T-cell (primary cell): ENCODE data around the gene TP53INP2. TPM values are rescaled to one million over a fixed set of nuclear protein-coding genes. Genes with fewer than 3 reads are reported as not detected.

ENCODE experiments used
- ATAC-seq, 4 experiments: fragments of 200-7000 bp in 3 of 4; fragments of 150-1000 bp in 1 of 4; cut with Tn5 transposase; replicated peaks in 1 of 4; 1 replicate in 3 of 4; 2 replicates in 1 of 4; pipeline ENCODE4 v1.10.0; 2021; ENCODE audit warnings: moderate library complexity in 3 of 4, mild to moderate bottlenecking in 2 of 4, moderate number of reproducible peaks in 1 of 4
- CTCF ChIA-PET, 2 donors: fragments of 300-600 bp; sonication (Branson Sonifier 250); formaldehyde crosslinking; loops; one replicate each; lab custom pipeline; 2022; ENCODE audit warnings: antibody characterized with exemption in 2 of 2; lab: Charles Lee
- POLR2A ChIA-PET, 2 donors: fragments of 300-600 bp; sonication (Branson Sonifier 250); formaldehyde crosslinking; loops; one replicate each; lab custom pipeline; 2022; ENCODE audit warnings: antibody characterized with exemption in 2 of 2; lab: Charles Lee
- DNase-seq, 35 experiments: peaks; one replicate each; pipeline versions ENCODE4 v3.0.0 to v3.0.0-alpha.2; 2013 to 2023
- H3K27ac ChIP-seq: one replicate; pipeline ENCODE4 v1.5.1; 2013; ENCODE audit warnings: low read length
- H3K27me3 ChIP-seq, 2 experiments: replicated peaks in 1 of 2; 1 replicate in 1 of 2; 2 replicates in 1 of 2; pipeline versions ENCODE4 v1.6.1 to v1.7.0; 2013; ENCODE audit warnings: low read length in 1 of 2, mixed read lengths in 1 of 2; ENCODE audit not compliant: control insufficient read depth in 2 of 2, insufficient read depth in 2 of 2; ENCODE audit errors: extremely low read depth in 1 of 2
- H3K36me3 ChIP-seq, 2 donors: 1 replicate in 1 of 2; 2 replicates in 1 of 2; pipeline versions ENCODE4 v1.6.1 to v1.7.0; 2013; ENCODE audit warnings: low read length in 1 of 2; ENCODE audit not compliant: control insufficient read depth in 2 of 2, insufficient read depth in 1 of 2; ENCODE audit errors: extremely low read depth in 1 of 2
- H3K4me1 ChIP-seq, 2 experiments: 1 replicate in 1 of 2; 2 replicates in 1 of 2; pipeline versions ENCODE4 v1.6.1 to v1.7.0; 2013; ENCODE audit warnings: low read length in 2 of 2, mixed read lengths in 1 of 2; ENCODE audit not compliant: insufficient read depth in 2 of 2, control insufficient read depth in 1 of 2; ENCODE audit errors: extremely low read depth in 1 of 2
- H3K4me3 ChIP-seq, 2 donors: 1 replicate in 1 of 2; 2 replicates in 1 of 2; pipeline versions ENCODE4 v1.5.1 to v1.7.0; 2013; ENCODE audit warnings: mild to moderate bottlenecking in 2 of 2, low read length in 1 of 2, moderate library complexity in 1 of 2; ENCODE audit not compliant: control insufficient read depth in 1 of 2; ENCODE audit errors: extremely low read depth in 1 of 2
- H3K9me3 ChIP-seq: 2 replicates; pipeline ENCODE4 v1.7.0; 2013
- H3K27ac Mint-ChIP-seq, 2 donors: one replicate each; pipeline ENCODE4 v1.8.0; 2020 to 2021; ENCODE audit warnings: mild to moderate bottlenecking in 2 of 2, mixed read lengths in 2 of 2
- H3K27me3 Mint-ChIP-seq, 2 donors: one replicate each; pipeline ENCODE4 v1.8.0; 2021 to 2022; ENCODE audit warnings: mixed read lengths in 2 of 2
- H3K36me3 Mint-ChIP-seq: one replicate; pipeline ENCODE4 v1.8.0; 2021; ENCODE audit warnings: mixed read lengths
- H3K4me1 Mint-ChIP-seq, 3 donors: one replicate each; pipeline ENCODE4 v1.8.0; 2020 to 2022; ENCODE audit warnings: mixed read lengths in 3 of 3, mild to moderate bottlenecking in 1 of 3
- H3K4me3 Mint-ChIP-seq, 3 donors: one replicate each; pipeline ENCODE4 v1.8.0; 2020 to 2022; ENCODE audit warnings: mild to moderate bottlenecking in 3 of 3, mixed read lengths in 3 of 3, moderate library complexity in 3 of 3
- H3K9me3 Mint-ChIP-seq, 3 donors: one replicate each; pipeline ENCODE4 v1.8.0; 2020 to 2022; ENCODE audit warnings: mixed read lengths in 3 of 3
- WGBS: methylation state at CpG from one replicate; pipeline ENCODE4 v1.1.5; 2013; ENCODE audit warnings: missing lambda C conversion rate; ENCODE audit not compliant: insufficient coverage; 5-methylcytosine and 5-hydroxymethylcytosine counted together
- total RNA-seq, 35 experiments: library from RNA in 6 of 35; stranded (reverse) in 6 of 35; fragments of 120-200 nt in 1 of 35; gene quantifications; one replicate each; pipeline versions ENCODE4 v1.2.1 to v1.2.4 and lab custom pipeline; 2013 to 2026

Gene TP53INP2
- total RNA-seq, 5 donors from 2014 or later (not counting 1 experiment from before 2014, with no cell fraction given) = 1.3 to 56.7 (median 1.9) TPM

- Histone ChIP-seq H3K27me3 (no peaks in the 10 kb centered on the region), H3K36me3 (no peaks in the 10 kb centered on the region), H3K4me3 (no peak overlapping the region), H3K4me1 (no peaks in the 10 kb centered on the region), H3K9me3 (no peaks in the 10 kb centered on the region), H3K27ac (no peak overlapping the region)
- no peak for ATAC-seq
- POLR2A ChIA-PET = interaction anchor here in 1 of 2 donors (0.9 kb wide), 1 partner anchor 9 kb away, joined by 3 read pairs; no protein-coding TSS in a partner anchor
- no CpG with 5 or more reads among the region's 2 CpGs for WGBS
- Mint-ChIP-seq H3K27ac (peak overlapping the region in 1 of 2 donors; percentile 48), H3K36me3 (no peaks in the 10 kb centered on the region), H3K4me3 (no peak overlapping the region), H3K4me1 (no peaks in the 10 kb centered on the region), H3K9me3 (no peaks in the 10 kb centered on the region), H3K27me3 (no peaks in the 10 kb centered on the region)
- no peak for DNase-seq
- CTCF ChIA-PET = interaction anchor here in 1 of 2 donors (0.6 kb wide), 1 partner anchor 116 kb away, joined by 3 read pairs; no protein-coding TSS in a partner anchor
These were observed 14.7 kb upstream of the TP53INP2 start for GRCh38 chr20:34689486-34689885.

- DNase-seq (no peak), ATAC-seq (no peak)
- H3K27ac ChIP-seq = no peak overlapping the region
- no peak overlapping the region for H3K4me3 ChIP-seq
- Mint-ChIP-seq H3K27me3 (no peaks in the 10 kb centered on the region), H3K4me1 (no peaks in the 10 kb centered on the region), H3K27ac (no peak overlapping the region), H3K36me3 (no peaks in the 10 kb centered on the region), H3K9me3 (no peaks in the 10 kb centered on the region), H3K4me3 (no peak overlapping the region)
- no peaks in the 10 kb centered on the region for H3K4me1 ChIP-seq
- H3K9me3 ChIP-seq = no peaks in the 10 kb centered on the region
- CTCF ChIA-PET = no interaction called here
- no peaks in the 10 kb centered on the region for H3K36me3 ChIP-seq
- POLR2A ChIA-PET = no interaction called here
- no peaks in the 10 kb centered on the region for H3K27me3 ChIP-seq
- WGBS = 100% methylated on average over 1 of the region's 3 CpGs
These were observed 12.3 kb upstream of the TP53INP2 start for GRCh38 chr20:34691838-34692237.

GRCh38 chr20:34693414-34693813 is 10.7 kb upstream of the TP53INP2 start:
- H3K9me3 ChIP-seq = no peaks in the 10 kb centered on the region
- Mint-ChIP-seq H3K27ac (no peak overlapping the region), H3K27me3 (no peaks in the 10 kb centered on the region), H3K4me3 (no peak overlapping the region), H3K9me3 (no peaks in the 10 kb centered on the region), H3K4me1 (no peaks in the 10 kb centered on the region), H3K36me3 (no peaks in the 10 kb centered on the region)
- no peak overlapping the region for H3K4me3 ChIP-seq
- ChIA-PET CTCF (interaction anchor here in 1 of 2 donors (0.7 kb wide), 1 partner anchor 51 kb away, joined by 3 read pairs; no protein-coding TSS in a partner anchor), POLR2A (interaction anchor here in 1 of 2 donors (0.6 kb wide), 1 partner anchor 150 kb away, joined by 5 read pairs; no protein-coding TSS in a partner anchor)
- no peaks in the 10 kb centered on the region for H3K36me3 ChIP-seq
- DNase-seq (no peak), ATAC-seq (no peak)
- WGBS = 87% methylated on average over 4 of the region's 4 CpGs
- no peaks in the 10 kb centered on the region for H3K27me3 ChIP-seq
- no peak overlapping the region for H3K27ac ChIP-seq
- no peaks in the 10 kb centered on the region for H3K4me1 ChIP-seq

- Mint-ChIP-seq H3K4me3 (peak overlapping the region in 2 of 3 donors; percentile 31 to 85), H3K36me3 (no peaks in the 10 kb centered on the region), H3K27me3 (peaks cover 5 to 6% of the 10 kb centered on the region in 2 donors), H3K9me3 (no peaks in the 10 kb centered on the region), H3K4me1 (peaks cover 16 to 27% (median 18%) of the 10 kb centered on the region in 3 donors), H3K27ac (no peak overlapping the region)
- Histone ChIP-seq H3K36me3 (no peaks in the 10 kb centered on the region), H3K27me3 (peaks cover 0 to 19% of the 10 kb centered on the region in 2 experiments), H3K27ac (no peak overlapping the region), H3K4me3 (no peak overlapping the region), H3K9me3 (no peaks in the 10 kb centered on the region), H3K4me1 (peaks cover 0 to 20% of the 10 kb centered on the region in 2 experiments)
- DNase-seq = no peak
- no peak for ATAC-seq
- ChIA-PET POLR2A (no interaction called here), CTCF (no interaction called here)
- WGBS = 100% methylated on average over 2 of the region's 6 CpGs
These were observed 2.6 kb upstream of the TP53INP2 start for GRCh38 chr20:34701405-34702085.

- Mint-ChIP-seq H3K9me3 (no peaks in the 10 kb centered on the region), H3K4me3 (peak overlapping the region; percentile 85 to 95 (median 92)), H3K27me3 (peaks cover 5 to 6% of the 10 kb centered on the region in 2 donors), H3K27ac (peak overlapping the region; percentile 6 to 62), H3K4me1 (peaks cover 16 to 27% (median 18%) of the 10 kb centered on the region in 3 donors), H3K36me3 (no peaks in the 10 kb centered on the region)
- Histone ChIP-seq H3K27ac (no peak overlapping the region), H3K9me3 (no peaks in the 10 kb centered on the region), H3K4me1 (peaks cover 0 to 20% of the 10 kb centered on the region in 2 experiments), H3K4me3 (peak overlapping the region; percentile 78 to 90), H3K27me3 (peaks cover 0 to 19% of the 10 kb centered on the region in 2 experiments), H3K36me3 (no peaks in the 10 kb centered on the region)
- ChIA-PET POLR2A (interaction anchor here in 1 of 2 donors (0.6 to 2.6 kb wide), 2 partner anchors 26 to 125 kb away, joined by 3 to 16 read pairs; partner anchors contain the start of gene PIGU), CTCF (interaction anchor here (0.5 to 1.7 kb wide), 3 partner anchors 18 to 394 kb away, joined by 3 to 6 read pairs (median 5); partner anchors contain the start of gene DYNLRB1 (in 1 of the 2))
- ATAC-seq = no peak
- DNase-seq = no peak
- no CpG with 5 or more reads among the region's 3 CpGs for WGBS
These were observed 1.1 kb upstream of the TP53INP2 start for GRCh38 chr20:34703061-34703423.

- CTCF ChIA-PET = interaction anchor here (0.5 to 1.7 kb wide), 6 partner anchors 17 to 393 kb away, joined by 3 to 6 read pairs (median 4); partner anchors contain the start of genes DYNLRB1 (in 1 of the 2) and PIGU (in 1 of the 2)
These were observed 544 bp upstream of the TP53INP2 start for GRCh38 chr20:34703424-34704176.

More at GRCh38 chr20:34703424-34704176, 544 bp upstream of the TP53INP2 start:
- peak in 13 of 35 experiments; percentile 5 to 42 (median 17) for DNase-seq
- Histone ChIP-seq H3K27me3 (peaks cover 0 to 19% of the 10 kb centered on the region in 2 experiments), H3K4me1 (peaks cover 0 to 23% of the 10 kb centered on the region in 2 experiments), H3K36me3 (no peaks in the 10 kb centered on the region), H3K9me3 (no peaks in the 10 kb centered on the region), H3K27ac (peak overlapping the region; percentile 69), H3K4me3 (peak overlapping the region; percentile 78 to 90)
- ATAC-seq = peak in 2 of 4 experiments; percentile 6 to 18
- POLR2A ChIA-PET = interaction anchor here (0.5 to 2.6 kb wide), 6 partner anchors 18 to 1135 kb away, joined by 3 to 16 read pairs (median 4); partner anchors contain the start of gene PIGU (in 2 of the 2)
- Mint-ChIP-seq H3K4me3 (peak overlapping the region; percentile 85 to 95 (median 92)), H3K27ac (peak overlapping the region; percentile 62 to 80), H3K27me3 (peaks cover 5 to 6% of the 10 kb centered on the region in 2 donors), H3K9me3 (no peaks in the 10 kb centered on the region), H3K36me3 (no peaks in the 10 kb centered on the region), H3K4me1 (peaks cover 18 to 30% (median 21%) of the 10 kb centered on the region in 3 donors)
- WGBS = 3% methylated on average over 10 of the region's 38 CpGs
